MCF 10A (cell line): ENCODE measurements around the gene RNF11. TPM values are rescaled to one million over a fixed set of nuclear protein-coding genes. Genes with fewer than 3 reads are reported as not detected.
A peak's percentile ranks its signal among the peaks of the same experiment; 100 is the strongest.

ENCODE experiments used
- BruUV-seq: library from RNA; stranded (reverse); fragments of 400-500 nt; replicated peaks from 2 replicates; lab custom pipeline; 2021; lab: Mats Ljungman, UMichigan
- CTCF ChIA-PET: fragments of 300-600 bp; sonication (Branson Sonifier 250); formaldehyde crosslinking; extraction: SDS; loops from one replicate; lab custom pipeline; 2021; ENCODE audit warnings: antibody characterized with exemption, inconsistent platforms; lab: Yijun Ruan, JAX
- POLR2A ChIA-PET: fragments of 300-600, 350-650 bp; sonication (Branson Sonifier 250); formaldehyde crosslinking; extraction: SDS; loops from one replicate; lab custom pipeline; 2020; ENCODE audit warnings: antibody characterized with exemption, inconsistent platforms; lab: Yijun Ruan, JAX
- DNase-seq: peaks from one replicate; pipeline ENCODE4 v3.0.0-alpha.2; 2018; ENCODE audit not compliant: unreplicated experiment
- H3K27ac Mint-ChIP-seq: one replicate; pipeline ENCODE4 v1.8.0; 2022; ENCODE audit warnings: mild to moderate bottlenecking, low read depth, mixed read lengths; ENCODE audit not compliant: unreplicated experiment
- H3K27me3 Mint-ChIP-seq: one replicate; pipeline ENCODE4 v1.8.0; 2022; ENCODE audit warnings: mixed read lengths; ENCODE audit not compliant: insufficient read depth, unreplicated experiment
- H3K36me3 Mint-ChIP-seq: one replicate; pipeline ENCODE4 v1.8.0; 2022; ENCODE audit warnings: mild to moderate bottlenecking, moderate library complexity, mixed read lengths; ENCODE audit not compliant: insufficient read depth, unreplicated experiment
- H3K4me1 Mint-ChIP-seq: one replicate; pipeline ENCODE4 v1.8.0; 2022; ENCODE audit warnings: mixed read lengths; ENCODE audit not compliant: insufficient read depth, unreplicated experiment
- H3K4me3 Mint-ChIP-seq: one replicate; pipeline ENCODE4 v1.8.0; 2022; ENCODE audit warnings: mild to moderate bottlenecking, moderate library complexity, mixed read lengths; ENCODE audit not compliant: unreplicated experiment
- H3K9me3 Mint-ChIP-seq: one replicate; pipeline ENCODE4 v1.8.0; 2022; ENCODE audit warnings: mixed read lengths; ENCODE audit not compliant: unreplicated experiment
- intact Hi-C: fragments of 100-400 bp; cut with micrococcal nuclease; formaldehyde crosslinking; loops from 2 replicates; pipeline ENCODE4 v1.14.1; 2022
- total RNA-seq: library from RNA; stranded (reverse); gene quantifications from 2 replicates; pipeline ENCODE4 v1.2.3, GENCODE V29; 2022
- TF ChIP-seq, protein P1 (sequence below): fragments of 200-600 bp; IDR thresholded peaks from one replicate; pipeline ENCODE4 v1.8.0; 2022; ENCODE audit warnings: antibody characterized with exemption, mild to moderate bottlenecking; ENCODE audit not compliant: unreplicated experiment

The RNF11 gene
- total RNA-seq, 1 experiment from 2014 or later: 73.1 TPM

DNA sequence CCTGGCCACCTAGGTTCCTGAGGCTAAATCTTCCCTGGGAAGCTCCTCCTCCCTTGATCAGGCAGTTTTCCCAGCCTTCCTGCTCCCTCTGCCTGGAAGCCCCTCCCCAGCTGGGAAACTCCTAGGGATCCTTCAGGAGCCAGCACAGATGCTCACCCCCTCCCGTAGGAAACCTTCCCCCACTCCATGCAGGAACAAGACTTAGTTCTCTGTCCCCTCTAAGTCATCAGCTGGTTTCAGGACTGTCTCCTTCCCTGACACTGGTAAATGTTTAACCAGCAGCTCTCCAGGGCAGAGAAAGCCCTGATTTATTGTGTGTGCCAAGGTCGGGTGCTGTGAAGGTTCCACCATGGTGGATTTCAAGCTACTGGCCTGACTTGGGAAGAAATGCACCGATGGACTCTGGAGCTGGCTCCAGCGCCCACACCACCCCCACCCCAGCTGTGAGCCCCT is 69.3 kb downstream of the RNF11 start:
- ChIA-PET CTCF (interaction anchor here (0.8 to 3.2 kb wide), 3 partner anchors 9 to 112 kb away, joined by 3 to 25 read pairs (median 3); no protein-coding TSS in a partner anchor), POLR2A (interaction anchor here (0.5 kb wide), 1 partner anchor 25 kb away, joined by 3 read pairs; no protein-coding TSS in a partner anchor)
- intact Hi-C loops: no loop called here
- TF ChIP-seq, protein P1, sequence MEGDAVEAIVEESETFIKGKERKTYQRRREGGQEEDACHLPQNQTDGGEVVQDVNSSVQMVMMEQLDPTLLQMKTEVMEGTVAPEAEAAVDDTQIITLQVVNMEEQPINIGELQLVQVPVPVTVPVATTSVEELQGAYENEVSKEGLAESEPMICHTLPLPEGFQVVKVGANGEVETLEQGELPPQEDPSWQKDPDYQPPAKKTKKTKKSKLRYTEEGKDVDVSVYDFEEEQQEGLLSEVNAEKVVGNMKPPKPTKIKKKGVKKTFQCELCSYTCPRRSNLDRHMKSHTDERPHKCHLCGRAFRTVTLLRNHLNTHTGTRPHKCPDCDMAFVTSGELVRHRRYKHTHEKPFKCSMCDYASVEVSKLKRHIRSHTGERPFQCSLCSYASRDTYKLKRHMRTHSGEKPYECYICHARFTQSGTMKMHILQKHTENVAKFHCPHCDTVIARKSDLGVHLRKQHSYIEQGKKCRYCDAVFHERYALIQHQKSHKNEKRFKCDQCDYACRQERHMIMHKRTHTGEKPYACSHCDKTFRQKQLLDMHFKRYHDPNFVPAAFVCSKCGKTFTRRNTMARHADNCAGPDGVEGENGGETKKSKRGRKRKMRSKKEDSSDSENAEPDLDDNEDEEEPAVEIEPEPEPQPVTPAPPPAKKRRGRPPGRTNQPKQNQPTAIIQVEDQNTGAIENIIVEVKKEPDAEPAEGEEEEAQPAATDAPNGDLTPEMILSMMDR: no peak
- H3K9me3 Mint-ChIP-seq: no peaks in the 10 kb centered on the region
- H3K27me3 Mint-ChIP-seq: no peaks in the 10 kb centered on the region
- BruUV-seq: no TSS peak
- no peak overlapping the region for H3K27ac Mint-ChIP-seq
- no peak for DNase-seq
- H3K4me3 Mint-ChIP-seq: no peak overlapping the region
- H3K36me3 Mint-ChIP-seq: no peaks in the 10 kb centered on the region
- H3K4me1 Mint-ChIP-seq: no peaks in the 10 kb centered on the region

DNA sequence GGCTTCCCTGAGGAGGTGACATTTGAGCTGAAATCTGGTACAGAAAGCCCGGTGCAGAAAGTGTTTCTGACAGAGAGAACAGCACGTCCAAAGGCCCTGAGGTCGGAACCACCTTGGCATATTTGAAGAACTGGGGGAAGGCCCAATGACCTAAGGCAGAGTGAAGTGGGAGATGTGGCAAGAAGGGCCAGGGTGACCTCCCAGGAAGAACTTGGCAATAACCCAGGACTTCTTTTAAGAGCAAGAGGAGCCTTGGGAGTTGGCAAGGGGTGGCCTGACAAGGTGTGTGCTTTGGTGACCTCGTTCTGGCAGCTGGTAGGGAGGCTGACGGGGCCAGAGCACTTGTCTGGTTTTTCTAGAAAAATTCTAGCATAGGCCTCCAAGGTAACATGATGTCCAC is 70.9 kb downstream of the RNF11 start:
- intact Hi-C loops: no loop called here
- CTCF ChIA-PET: interaction anchor here (3.2 kb wide), 1 partner anchor 11 kb away, joined by 25 read pairs; no protein-coding TSS in a partner anchor
- POLR2A ChIA-PET: no interaction called here

GRCh38 chr1:51308636-51309035 is 72.6 kb downstream of the RNF11 start:
- Mint-ChIP-seq H3K27ac (no peak overlapping the region), H3K36me3 (no peaks in the 10 kb centered on the region), H3K4me3 (no peak overlapping the region), H3K27me3 (no peaks in the 10 kb centered on the region), H3K9me3 (no peaks in the 10 kb centered on the region), H3K4me1 (peaks cover 5% of the 10 kb centered on the region)
- ChIA-PET POLR2A (no interaction called here), CTCF (interaction anchor here (0.6 to 1.2 kb wide), 3 partner anchors 10 to 957 kb away, joined by 3 to 4 read pairs (median 3); no protein-coding TSS in a partner anchor)
- no peak for DNase-seq
- BruUV-seq: no TSS peak
- intact Hi-C loops: no loop called here
- TF ChIP-seq, protein P1: no peak

More for the DNA sequence above, 70.9 kb downstream of the RNF11 start:
- H3K4me3 Mint-ChIP-seq: no peak overlapping the region
- H3K27ac Mint-ChIP-seq: no peak overlapping the region
- H3K36me3 Mint-ChIP-seq: no peaks in the 10 kb centered on the region
- DNase-seq: peak; percentile 48
- no peaks in the 10 kb centered on the region for H3K9me3 Mint-ChIP-seq
- no peaks in the 10 kb centered on the region for H3K27me3 Mint-ChIP-seq
- no TSS peak for BruUV-seq
- TF ChIP-seq, protein P1: no peak
- H3K4me1 Mint-ChIP-seq: no peaks in the 10 kb centered on the region

GRCh38 chr1:51309291-51309690 is 73.2 kb downstream of the RNF11 start:
- DNase-seq: no peak
- POLR2A ChIA-PET: interaction anchor here (1.1 kb wide), 1 partner anchor 23 kb away, joined by 3 read pairs; no protein-coding TSS in a partner anchor
- Mint-ChIP-seq H3K4me1 (peaks cover 12% of the 10 kb centered on the region), H3K27ac (no peak overlapping the region), H3K36me3 (no peaks in the 10 kb centered on the region), H3K27me3 (no peaks in the 10 kb centered on the region), H3K9me3 (no peaks in the 10 kb centered on the region), H3K4me3 (no peak overlapping the region)
- TF ChIP-seq, protein P1: no peak
- CTCF ChIA-PET: interaction anchor here (0.6 to 1.2 kb wide), 4 partner anchors 11 to 958 kb away, joined by 3 to 4 read pairs (median 3); no protein-coding TSS in a partner anchor
- BruUV-seq: no TSS peak
- intact Hi-C loops: no loop called here
